Gastroesophageal sphincter (tissue), 4 donors: ENCODE results near the gene MXI1. TPM values are rescaled to one million over a fixed set of nuclear protein-coding genes. Genes with fewer than 3 reads are reported as not detected.
"Not testable (repeated sequence)": the region's sequence is repeated elsewhere in the genome, so short reads cannot be mapped to it uniquely, and the experiment has no call there.

ENCODE experiments used
- ATAC-seq: fragments of 150-250 bp; one replicate; pipeline ENCODE4 v1.9.1; 2016; ENCODE audit warnings: mild to moderate bottlenecking, moderate library complexity
- H3K27ac ChIP-seq, 4 donors: fragments of 200-600 bp; sonication (generic) in 3 of 4; 1 replicate in 3 of 4; 2 replicates in 1 of 4; pipeline ENCODE4 v1.5.1; 2016 to 2019
- H3K27me3 ChIP-seq: fragments of 200-600 bp; sonication (generic); one replicate; pipeline ENCODE4 v1.5.1; 2019
- H3K36me3 ChIP-seq, 2 donors: fragments of 200-600 bp; sonication (generic); one replicate each; pipeline ENCODE4 v1.5.1; 2019; ENCODE audit warnings: control low read depth in 1 of 2
- H3K4me1 ChIP-seq, 3 donors: fragments of 200-600 bp; sonication (generic); 1 replicate in 2 of 3; 2 replicates in 1 of 3; pipeline ENCODE4 v1.5.1; 2016 to 2019; ENCODE audit warnings: control low read depth in 2 of 3
- H3K4me3 ChIP-seq, 2 donors: fragments of 200-600 bp; sonication (generic); one replicate each; pipeline ENCODE4 v1.5.1; 2019; ENCODE audit warnings: mild to moderate bottlenecking in 1 of 2, moderate library complexity in 1 of 2
- H3K9me3 ChIP-seq, 3 donors: fragments of 200-600 bp; sonication (generic); one replicate each; pipeline ENCODE4 v1.5.1; 2017 to 2019; ENCODE audit warnings: control low read depth in 2 of 3
- CTCF ChIP-seq, 4 experiments: fragments of 200-600 bp in 2 of 4; fragments of 450-650 bp in 2 of 4; sonication (generic) in 1 of 4; IDR thresholded peaks; one replicate each; pipeline ENCODE4 v1.5.1; 2017 to 2019; ENCODE audit warnings: antibody characterized with exemption in 4 of 4, mild to moderate bottlenecking in 2 of 4, moderate library complexity in 2 of 4
- EP300 ChIP-seq: sonication (generic); formaldehyde crosslinking; IDR thresholded peaks from one replicate; pipeline ENCODE4 v1.6.1; 2017; ENCODE audit warnings: antibody characterized with exemption, mild to moderate bottlenecking
- POLR2A ChIP-seq, 2 donors: fragments of 450-650 bp; IDR thresholded peaks; one replicate each; pipeline ENCODE4 v1.6.1; 2017; ENCODE audit warnings: antibody characterized with exemption in 2 of 2, mild to moderate bottlenecking in 2 of 2, moderate library complexity in 1 of 2
- POLR2AphosphoS5 ChIP-seq: sonication (generic); formaldehyde crosslinking; IDR thresholded peaks from one replicate; pipeline ENCODE4 v1.6.1; 2017; ENCODE audit warnings: antibody characterized with exemption
- WGBS, 2 donors: methylation state at CpG; one replicate each; pipeline ENCODE4 v1.1.5; 2018; ENCODE audit warnings: low coverage in 1 of 2; 5-methylcytosine and 5-hydroxymethylcytosine counted together
- total RNA-seq, 4 donors: library from RNA; depleted of rRNA; stranded (reverse); fragments of >200 nt; gene quantifications; one replicate each; pipeline ENCODE4 v1.1.0, GENCODE V29; 2016

The MXI1 gene
- total RNA-seq, 4 donors from 2014 or later, result 103 to 279 (median 218) TPM

- H3K4me3 ChIP-seq, result no peak overlapping the region
- H3K27me3 ChIP-seq, result no peaks in the 10 kb centered on the region
- no peak overlapping the region for H3K27ac ChIP-seq
- whole genome bisulfite sequencing, 2 donors, result 79 to 88% methylated on average over 1 to 4 of the region's 4 CpGs
- no peaks in the 10 kb centered on the region for H3K9me3 ChIP-seq
- no peaks in the 10 kb centered on the region for H3K4me1 ChIP-seq
- no peak for ATAC-seq
- TF ChIP-seq POLR2AphosphoS5 (no peak), CTCF (IDR thresholded peaks at IDR 0.05) (no peak), EP300 (no peak), POLR2A (IDR thresholded peaks at IDR 0.05) (no peak)
- no peaks in the 10 kb centered on the region for H3K36me3 ChIP-seq
Measured at GRCh38 chr10:110192552-110192951, 14.9 kb upstream of the MXI1 start.

- no peak for ATAC-seq
- no peak for TF ChIP-seq POLR2AphosphoS5
- no peaks in the 10 kb centered on the region for H3K36me3 ChIP-seq
- no peak overlapping the region for H3K27ac ChIP-seq
- H3K27me3 ChIP-seq, result no peaks in the 10 kb centered on the region
- 69 to 70% methylated on average over 2 to 3 of the region's 3 CpGs for WGBS, 2 donors
- no peaks in the 10 kb centered on the region for H3K9me3 ChIP-seq
- H3K4me1 ChIP-seq, result no peaks in the 10 kb centered on the region
- H3K4me3 ChIP-seq, result no peak overlapping the region
Measured at GRCh38 chr10:110200503-110200902, 6.9 kb upstream of the MXI1 start.

- not testable (repeated sequence) for H3K4me1 ChIP-seq, ATAC-seq
- WGBS, 2 donors, result 80 to 86% methylated on average over 6 to 7 of the region's 8 CpGs
Measured at GRCh38 chr10:110201046-110201445, 6.4 kb upstream of the MXI1 start.

GRCh38 chr10:110203500-110204455 is 3.6 kb upstream of the MXI1 start:
- no peak for ATAC-seq
- Histone ChIP-seq H3K4me3 (no peak overlapping the region), H3K27ac (no peak overlapping the region), H3K4me1 (peaks cover 0 to 12% (median 6%) of the 10 kb centered on the region in 3 donors), H3K36me3 (no peaks in the 10 kb centered on the region), H3K27me3 (no peaks in the 10 kb centered on the region), H3K9me3 (no peaks in the 10 kb centered on the region)
- TF ChIP-seq POLR2A (IDR thresholded peaks at IDR 0.05) (no peak), CTCF (IDR thresholded peaks at IDR 0.05) (no peak), POLR2AphosphoS5 (no peak), EP300 (no peak)
- WGBS, 2 donors, result 74 to 95% methylated on average over 3 of the region's 8 CpGs

More at GRCh38 chr10:110201046-110201445, 6.4 kb upstream of the MXI1 start:
- not testable (repeated sequence) for H3K4me3 ChIP-seq, H3K36me3 ChIP-seq, H3K9me3 ChIP-seq, H3K27ac ChIP-seq, H3K27me3 ChIP-seq

GRCh38 chr10:110205051-110205675 is 2.2 kb upstream of the MXI1 start:
- no peaks in the 10 kb centered on the region for H3K36me3 ChIP-seq
- H3K27me3 ChIP-seq, result no peaks in the 10 kb centered on the region
- no peak for TF ChIP-seq EP300
- TF ChIP-seq POLR2A (IDR thresholded peaks at IDR 0.05), result no peak
- TF ChIP-seq CTCF (IDR thresholded peaks at IDR 0.05), result no peak
- TF ChIP-seq POLR2AphosphoS5, result no peak
- no peak for ATAC-seq
- H3K9me3 ChIP-seq, result no peaks in the 10 kb centered on the region
- no peak overlapping the region for H3K27ac ChIP-seq
- 81% methylated on average over 10 to 11 of the region's 12 CpGs for WGBS, 2 donors
- peaks cover 0 to 12% (median 6%) of the 10 kb centered on the region in 3 donors for H3K4me1 ChIP-seq
- no peak overlapping the region for H3K4me3 ChIP-seq
